Neural crest cell (in vitro differentiated cells): ENCODE data around the gene ATP8B1. TPM values are rescaled to one million over a fixed set of nuclear protein-coding genes. Genes with fewer than 3 reads are reported as not detected.

Experiments
- DNase-seq: peaks from one replicate; pipeline ENCODE4 v3.0.0; 2021; ENCODE audit warnings: low read depth, mixed read lengths, low spot score
- H3K27ac Mint-ChIP-seq: one replicate; pipeline ENCODE4 v1.8.0; 2021; ENCODE audit warnings: mild to moderate bottlenecking, mixed read lengths; ENCODE audit not compliant: unreplicated experiment
- H3K27me3 Mint-ChIP-seq: 2 replicates; pipeline ENCODE4 v1.8.0; 2021; ENCODE audit warnings: low read depth, mild to moderate bottlenecking, mixed read lengths
- H3K36me3 Mint-ChIP-seq: 2 replicates; pipeline ENCODE4 v1.8.0; 2021; ENCODE audit warnings: low read depth, mild to moderate bottlenecking, mixed read lengths
- H3K4me1 Mint-ChIP-seq: 2 replicates; pipeline ENCODE4 v1.8.0; 2021; ENCODE audit warnings: mixed read lengths
- H3K4me3 Mint-ChIP-seq: one replicate; pipeline ENCODE4 v1.8.0; 2021; ENCODE audit warnings: mild to moderate bottlenecking, mixed read lengths
- H3K9me3 Mint-ChIP-seq: 2 replicates; pipeline ENCODE4 v1.8.0; 2021; ENCODE audit warnings: mixed read lengths
- total RNA-seq: library from RNA; stranded (reverse); gene quantifications from 2 replicates; pipeline ENCODE4 v1.2.1, GENCODE V29; 2021
- TF ChIP-seq, protein P1 (sequence below): fragments of 200-600 bp; sonication (generic); conservative IDR thresholded peaks from 2 replicates; pipeline ENCODE4 v1.5.0; 2021; ENCODE audit warnings: antibody characterized with exemption, mild to moderate bottlenecking

Gene ATP8B1
- total RNA-seq, 1 donor from 2014 or later: 0.05 TPM

DNA sequence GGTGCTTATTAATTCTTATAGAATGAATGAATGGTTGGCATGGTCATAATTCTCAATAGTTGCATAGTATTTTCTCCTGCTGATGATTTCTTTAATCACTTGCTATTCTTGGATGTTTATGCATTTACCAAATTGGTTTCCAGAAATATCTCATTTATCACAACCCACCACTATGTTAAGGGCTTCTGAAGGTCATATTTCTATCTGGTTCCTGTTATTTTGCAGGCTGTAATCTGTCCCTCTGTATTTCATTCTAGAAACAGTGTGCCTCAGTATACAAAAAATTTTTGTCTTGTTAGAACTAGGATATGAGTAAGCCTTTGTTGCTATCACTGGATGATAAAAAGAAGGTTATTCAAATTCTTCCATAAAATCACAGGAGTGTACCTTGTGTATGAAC is 6.1 kb upstream of the ATP8B1 start:
- H3K4me1 Mint-ChIP-seq: no peaks in the 10 kb centered on the region
- no peak for DNase-seq
- H3K4me3 Mint-ChIP-seq: no peak overlapping the region
- no peak overlapping the region for H3K27ac Mint-ChIP-seq
- TF ChIP-seq, protein P1, sequence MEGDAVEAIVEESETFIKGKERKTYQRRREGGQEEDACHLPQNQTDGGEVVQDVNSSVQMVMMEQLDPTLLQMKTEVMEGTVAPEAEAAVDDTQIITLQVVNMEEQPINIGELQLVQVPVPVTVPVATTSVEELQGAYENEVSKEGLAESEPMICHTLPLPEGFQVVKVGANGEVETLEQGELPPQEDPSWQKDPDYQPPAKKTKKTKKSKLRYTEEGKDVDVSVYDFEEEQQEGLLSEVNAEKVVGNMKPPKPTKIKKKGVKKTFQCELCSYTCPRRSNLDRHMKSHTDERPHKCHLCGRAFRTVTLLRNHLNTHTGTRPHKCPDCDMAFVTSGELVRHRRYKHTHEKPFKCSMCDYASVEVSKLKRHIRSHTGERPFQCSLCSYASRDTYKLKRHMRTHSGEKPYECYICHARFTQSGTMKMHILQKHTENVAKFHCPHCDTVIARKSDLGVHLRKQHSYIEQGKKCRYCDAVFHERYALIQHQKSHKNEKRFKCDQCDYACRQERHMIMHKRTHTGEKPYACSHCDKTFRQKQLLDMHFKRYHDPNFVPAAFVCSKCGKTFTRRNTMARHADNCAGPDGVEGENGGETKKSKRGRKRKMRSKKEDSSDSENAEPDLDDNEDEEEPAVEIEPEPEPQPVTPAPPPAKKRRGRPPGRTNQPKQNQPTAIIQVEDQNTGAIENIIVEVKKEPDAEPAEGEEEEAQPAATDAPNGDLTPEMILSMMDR: no peak
- peaks cover 52% of the 10 kb centered on the region for H3K27me3 Mint-ChIP-seq
- no peaks in the 10 kb centered on the region for H3K36me3 Mint-ChIP-seq
- peaks cover 9% of the 10 kb centered on the region for H3K9me3 Mint-ChIP-seq

DNA sequence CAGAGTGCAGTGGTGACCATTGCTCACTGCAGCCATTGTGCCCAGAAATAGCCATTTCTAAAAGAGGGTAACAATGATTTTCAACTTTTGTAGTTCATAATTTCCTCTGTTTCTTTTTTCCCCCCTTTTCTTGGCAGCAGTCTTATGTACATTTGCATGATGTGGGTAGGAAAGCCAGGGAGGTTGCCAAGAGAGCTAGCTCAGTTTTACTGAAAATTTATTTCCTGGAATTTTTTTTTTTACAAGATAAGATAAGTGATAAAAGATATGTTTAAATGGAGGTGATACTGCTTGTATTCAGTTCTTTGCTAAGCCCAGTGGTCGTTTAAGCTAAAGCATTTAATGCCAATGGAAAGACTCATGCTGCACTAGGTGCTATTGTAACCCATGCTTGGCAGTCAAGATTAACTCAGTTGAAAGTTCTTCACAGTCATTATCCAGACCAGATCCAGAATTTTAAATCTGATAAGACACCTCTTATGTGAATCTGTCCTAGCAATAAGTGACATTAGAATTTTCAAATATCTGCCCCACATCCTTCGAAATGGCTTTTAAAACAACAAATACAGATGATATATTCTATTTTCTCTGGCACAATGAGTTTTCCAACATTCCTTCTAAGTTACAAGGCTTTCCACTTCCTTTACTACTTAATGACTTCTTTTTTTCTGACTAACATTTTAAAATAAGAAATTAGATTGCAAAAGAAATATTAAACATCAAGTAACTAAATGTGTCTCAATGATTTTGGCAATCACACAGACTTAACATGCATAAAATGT is 4.4 kb upstream of the ATP8B1 start:
- no peaks in the 10 kb centered on the region for H3K4me1 Mint-ChIP-seq
- H3K4me3 Mint-ChIP-seq: no peak overlapping the region
- no peaks in the 10 kb centered on the region for H3K36me3 Mint-ChIP-seq
- peaks cover 67% of the 10 kb centered on the region for H3K27me3 Mint-ChIP-seq
- DNase-seq: no peak
- no peak overlapping the region for H3K27ac Mint-ChIP-seq
- TF ChIP-seq, protein P1: no peak
- peaks cover 4% of the 10 kb centered on the region for H3K9me3 Mint-ChIP-seq

GRCh38 chr18:57806978-57807285 is 3.8 kb upstream of the ATP8B1 start:
- TF ChIP-seq, protein P1: no peak
- DNase-seq: no peak
- H3K4me3 Mint-ChIP-seq: no peak overlapping the region
- H3K4me1 Mint-ChIP-seq: peaks cover 6% of the 10 kb centered on the region
- H3K27me3 Mint-ChIP-seq: peaks cover 73% of the 10 kb centered on the region
- H3K27ac Mint-ChIP-seq: no peak overlapping the region
- peaks cover 4% of the 10 kb centered on the region for H3K9me3 Mint-ChIP-seq
- no peaks in the 10 kb centered on the region for H3K36me3 Mint-ChIP-seq

DNA sequence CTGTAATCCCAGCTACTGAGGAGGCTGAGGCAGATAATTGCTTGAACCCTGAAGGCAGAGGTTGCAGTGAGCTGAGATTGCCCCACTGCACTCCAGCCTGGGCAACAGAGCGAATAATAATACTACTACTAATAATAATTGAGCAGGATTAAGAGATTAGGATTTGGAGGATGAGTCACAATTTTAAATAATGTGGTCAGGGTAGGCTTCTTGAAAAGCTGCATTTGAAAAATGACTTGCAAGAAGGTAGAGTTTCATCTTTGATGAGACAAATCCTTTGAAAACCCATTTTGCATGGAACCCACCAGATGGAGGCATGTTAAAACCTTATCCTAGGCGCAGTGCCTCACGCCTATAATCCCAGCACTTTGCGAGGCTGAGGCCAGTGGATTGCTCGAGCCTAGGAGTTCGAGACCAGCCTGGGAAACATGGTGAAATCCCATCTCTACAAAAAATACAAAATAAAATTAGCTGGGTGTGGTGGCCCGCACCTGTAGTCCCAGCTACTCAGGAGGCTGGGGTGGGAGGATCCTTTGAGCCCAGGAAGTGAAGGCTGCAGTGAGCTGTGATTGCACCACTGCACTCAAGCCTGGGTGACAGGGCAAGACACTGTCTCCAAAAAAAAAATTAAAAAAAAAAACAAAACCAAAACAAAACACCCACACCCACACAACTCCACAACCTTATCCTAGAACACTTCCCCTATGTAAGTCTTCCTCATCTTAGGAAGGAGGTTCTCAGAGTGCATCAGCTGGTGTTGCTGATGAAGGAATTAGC is 3.3 kb upstream of the ATP8B1 start:
- peaks cover 77% of the 10 kb centered on the region for H3K27me3 Mint-ChIP-seq
- TF ChIP-seq, protein P1: no peak
- H3K9me3 Mint-ChIP-seq: peaks cover 3% of the 10 kb centered on the region
- H3K4me1 Mint-ChIP-seq: peaks cover 11% of the 10 kb centered on the region
- H3K27ac Mint-ChIP-seq: no peak overlapping the region
- no peak for DNase-seq
- no peak overlapping the region for H3K4me3 Mint-ChIP-seq
- H3K36me3 Mint-ChIP-seq: no peaks in the 10 kb centered on the region

- TF ChIP-seq, protein P1: no peak
- H3K36me3 Mint-ChIP-seq: peaks cover 3% of the 10 kb centered on the region
- H3K27ac Mint-ChIP-seq: no peak overlapping the region
- H3K9me3 Mint-ChIP-seq: no peaks in the 10 kb centered on the region
- peaks cover 84% of the 10 kb centered on the region for H3K27me3 Mint-ChIP-seq
- H3K4me3 Mint-ChIP-seq: no peak overlapping the region
- peaks cover 12% of the 10 kb centered on the region for H3K4me1 Mint-ChIP-seq
- DNase-seq: no peak
Measured at GRCh38 chr18:57805117-57805516, 2.0 kb upstream of the ATP8B1 start.
